Astrocyte of the spinal cord (primary cell): ENCODE results near the gene GAS7.

ENCODE experiments used
- DNase-seq: peaks from one replicate; pipeline ENCODE4 v3.0.0; 2011; ENCODE audit warnings: low read depth, low spot score
- H3K4me3 ChIP-seq: 2 replicates; pipeline ENCODE4 v1.5.1; 2011; ENCODE audit warnings: low read depth, mild to moderate bottlenecking, low read length, moderate library complexity
- CTCF ChIP-seq: IDR thresholded peaks from 2 replicates; pipeline ENCODE4 v1.5.1; 2012; ENCODE audit warnings: low read depth, mild to moderate bottlenecking, low read length, inconsistent platforms
- in situ Hi-C: cut with HindIII; loops from 2 replicates; pipeline ENCODE4 v1.10.0; 2017; ENCODE audit warnings: low sequenced_read_pairs

GAS7 gene

GRCh38 chr17:10118788-10119130 is 79.6 kb downstream of the GAS7 start:
- no peak for DNase-seq
- in situ Hi-C loops = no loop called here
- no peak for TF ChIP-seq CTCF
- no peak overlapping the region for H3K4me3 ChIP-seq

- DNase-seq = no peak
- TF ChIP-seq CTCF = no peak
- no peak overlapping the region for H3K4me3 ChIP-seq
- in situ Hi-C loops = no loop called here
These were observed 80.8 kb downstream of the GAS7 start for GRCh38 chr17:10117581-10118001.

- TF ChIP-seq CTCF = no peak
- in situ Hi-C loops = no loop called here
- no peak for DNase-seq
- no peak overlapping the region for H3K4me3 ChIP-seq
These were observed 81.5 kb downstream of the GAS7 start for GRCh38 chr17:10116753-10117420.

GRCh38 chr17:10116267-10116666 is 82.1 kb downstream of the GAS7 start:
- in situ Hi-C loops = no loop called here
- DNase-seq = no peak
- no peak overlapping the region for H3K4me3 ChIP-seq
- no peak for TF ChIP-seq CTCF

GRCh38 chr17:10115536-10115932 is 82.9 kb downstream of the GAS7 start:
- in situ Hi-C loops = no loop called here
- no peak for TF ChIP-seq CTCF
- no peak for DNase-seq
- no peak overlapping the region for H3K4me3 ChIP-seq

- peak; percentile 95 for DNase-seq
- H3K4me3 ChIP-seq = no peak overlapping the region
- TF ChIP-seq CTCF = no peak
- in situ Hi-C loops = no loop called here
These were observed 83.4 kb downstream of the GAS7 start for GRCh38 chr17:10114931-10115535.
